Activated CD4-positive, alpha-beta T cell treated with anti-CD3 and anti-CD28 coated beads, Interleukin-2, Interleukin-4, amounts not matched to agents 100 ng/mL and 50 ng/mL, durations not matched to agents 16 hours and 8 hours (primary cell): ENCODE data around the gene GPC2.
"Not testable (repeated sequence)": the region's sequence is repeated elsewhere in the genome, so short reads cannot be mapped to it uniquely, and the experiment has no call there.

Experiments
- DNase-seq: peaks from one replicate; pipeline ENCODE4 v3.0.0-alpha.2; 2020; ENCODE audit warnings: low spot score

GPC2 gene

DNA sequence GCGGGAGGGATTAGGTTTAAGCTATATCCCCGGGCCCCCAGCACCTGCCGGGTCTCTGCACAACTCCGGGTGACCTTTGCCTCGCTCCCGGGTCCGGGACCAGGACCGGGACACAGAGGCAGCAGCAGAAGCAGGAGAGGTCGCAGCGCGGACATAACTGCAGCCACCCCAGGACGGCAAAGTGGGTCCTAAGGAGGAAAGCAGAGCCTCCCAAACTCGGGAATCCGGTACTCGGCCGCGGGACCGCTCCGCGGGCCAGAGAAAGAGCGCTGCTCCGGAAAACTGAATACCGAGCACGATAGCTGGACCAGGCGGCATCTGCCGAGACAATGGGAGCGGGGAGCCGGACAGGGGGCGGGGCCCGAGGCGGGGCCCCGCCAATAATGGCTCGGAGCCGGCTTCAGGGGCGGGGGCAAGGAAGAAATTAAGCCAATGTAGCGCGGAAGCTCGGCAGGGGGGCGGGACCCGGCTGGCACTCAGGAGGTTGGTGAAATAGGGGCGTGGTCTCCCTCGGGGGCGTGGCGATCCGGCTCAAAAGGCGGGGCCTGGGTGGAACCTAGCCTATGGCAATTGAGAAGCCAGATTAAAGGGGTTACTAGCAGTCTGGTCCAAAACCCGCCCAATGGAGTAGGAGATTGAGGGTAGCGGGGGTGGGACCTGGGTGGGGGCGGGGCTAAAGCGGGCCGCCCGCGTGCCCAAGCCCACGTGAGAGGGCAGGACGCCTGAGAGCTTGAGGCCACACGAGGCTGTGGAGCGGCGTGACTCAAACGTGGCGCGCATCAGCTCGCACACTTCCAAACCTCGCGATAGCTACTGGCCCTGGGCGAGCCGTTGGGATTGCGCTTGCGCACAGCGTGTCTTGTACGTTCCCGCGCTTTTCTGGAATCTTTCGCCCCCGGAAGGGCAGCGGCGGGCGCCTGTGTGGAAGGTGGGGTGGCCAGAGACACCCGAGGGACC, at the start of gene GPC2, which contains the start of gene STAG3:
Gene GPC2, minus strand, starts transcription at position 337 of the 957 bp plus-strand sequence. Its CDS starts 182 bp downstream, at position 155.
Gene STAG3, plus strand, starts transcription at position 874 of the 957 bp plus-strand sequence. CDS start 2,639 bp downstream, outside the sequence.
- peak; percentile 97 for DNase-seq

GRCh38 chr7:100224891-100225290, 47.7 kb upstream of the GPC2 start:
- DNase-seq, result not testable (repeated sequence)

- not testable (repeated sequence) for DNase-seq
Measured at GRCh38 chr7:100223376-100223927, 46.3 kb upstream of the GPC2 start.

GRCh38 chr7:100222445-100223132, 45.4 kb upstream of the GPC2 start:
- DNase-seq, result no peak

- no peak for DNase-seq
Measured at GRCh38 chr7:100221767-100222444, 44.7 kb upstream of the GPC2 start.

GRCh38 chr7:100221231-100221718, 44.1 kb upstream of the GPC2 start:
- peak; percentile 85 for DNase-seq

DNA sequence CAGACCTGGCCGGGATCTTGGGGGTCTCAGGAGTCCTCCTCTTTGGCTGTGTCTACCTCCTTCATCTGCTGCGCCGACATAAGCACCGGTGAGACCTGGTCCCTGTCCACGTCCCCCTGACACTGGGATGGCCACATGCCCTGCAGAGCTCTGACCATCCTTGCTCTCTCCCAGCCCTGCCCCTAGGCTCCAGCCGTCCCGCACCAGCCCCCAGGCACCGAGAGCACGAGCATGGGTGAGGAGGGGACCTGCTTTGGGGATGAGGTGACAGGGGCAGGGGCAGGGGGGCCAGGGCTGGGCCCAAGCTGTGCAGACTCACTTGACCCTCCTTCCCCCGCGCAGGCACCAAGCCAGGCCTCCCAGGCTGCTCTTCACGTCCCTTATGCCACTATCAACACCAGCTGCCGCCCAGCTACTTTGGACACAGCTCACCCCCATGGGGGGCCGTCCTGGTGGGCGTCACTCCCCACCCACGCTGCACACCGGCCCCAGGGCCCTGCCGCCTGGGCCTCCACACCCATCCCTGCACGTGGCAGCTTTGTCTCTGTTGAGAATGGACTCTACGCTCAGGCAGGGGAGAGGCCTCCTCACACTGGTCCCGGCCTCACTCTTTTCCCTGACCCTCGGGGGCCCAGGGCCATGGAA, 43.5 kb upstream of the GPC2 start:
- no peak for DNase-seq

DNA sequence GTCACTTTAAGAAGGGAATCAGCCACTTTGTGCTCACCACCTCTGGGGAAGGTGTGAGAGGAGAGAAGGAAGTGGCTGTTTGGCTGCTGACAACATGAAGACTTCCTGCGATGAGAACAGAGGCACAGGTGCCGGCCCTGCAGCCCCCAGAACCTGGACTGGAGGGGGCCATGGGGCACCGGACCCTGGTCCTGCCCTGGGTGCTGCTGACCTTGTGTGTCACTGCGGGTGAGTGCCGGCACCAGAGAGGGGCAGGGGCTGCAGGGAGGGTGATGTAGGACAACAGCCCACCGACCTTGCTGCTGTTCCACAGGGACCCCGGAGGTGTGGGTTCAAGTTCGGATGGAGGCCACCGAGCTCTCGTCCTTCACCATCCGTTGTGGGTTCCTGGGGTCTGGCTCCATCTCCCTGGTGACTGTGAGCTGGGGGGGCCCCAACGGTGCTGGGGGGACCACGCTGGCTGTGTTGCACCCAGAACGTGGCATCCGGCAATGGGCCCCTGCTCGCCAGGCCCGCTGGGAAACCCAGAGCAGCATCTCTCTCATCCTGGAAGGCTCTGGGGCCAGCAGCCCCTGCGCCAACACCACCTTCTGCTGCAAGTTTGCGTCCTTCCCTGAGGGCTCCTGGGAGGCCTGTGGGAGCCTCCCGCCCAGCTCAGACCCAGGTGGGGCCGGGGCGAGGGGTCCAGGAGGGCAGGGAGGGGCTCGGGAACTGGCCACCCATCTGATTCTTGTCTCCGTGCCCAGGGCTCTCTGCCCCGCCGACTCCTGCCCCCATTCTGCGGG, 42.8 kb upstream of the GPC2 start, which contains the start of gene PVRIG:
Gene PVRIG, plus strand, starts transcription at position 149 of the 785 bp plus-strand sequence. Its CDS starts 22 bp downstream, at position 171.
- peak; percentile 41 for DNase-seq

- peak; percentile 30 for DNase-seq
Measured at GRCh38 chr7:100219271-100219737, 42.1 kb upstream of the GPC2 start.

GRCh38 chr7:100217934-100218333, 40.8 kb upstream of the GPC2 start:
- DNase-seq, result peak; percentile 89

DNA sequence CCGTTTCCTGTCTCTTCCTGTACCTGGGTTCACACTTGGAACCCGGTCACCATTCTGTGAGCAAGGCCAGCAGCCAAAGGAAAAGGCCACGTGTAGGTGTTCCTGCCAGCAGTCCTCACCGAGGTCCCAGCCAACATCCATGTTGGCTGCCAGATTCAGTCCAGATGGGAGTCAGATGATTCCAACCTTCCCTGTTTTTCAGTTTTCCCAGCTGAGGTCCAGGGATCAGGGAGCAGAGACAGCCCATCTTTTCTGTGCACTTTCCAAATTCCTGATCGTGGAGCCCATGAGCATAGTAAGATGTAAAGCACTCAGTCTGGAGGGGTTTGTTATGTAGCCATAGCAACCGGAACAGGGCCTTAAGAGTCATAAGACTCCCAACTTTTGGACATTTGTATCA, 38.7 kb upstream of the GPC2 start:
- DNase-seq, result no peak

DNA sequence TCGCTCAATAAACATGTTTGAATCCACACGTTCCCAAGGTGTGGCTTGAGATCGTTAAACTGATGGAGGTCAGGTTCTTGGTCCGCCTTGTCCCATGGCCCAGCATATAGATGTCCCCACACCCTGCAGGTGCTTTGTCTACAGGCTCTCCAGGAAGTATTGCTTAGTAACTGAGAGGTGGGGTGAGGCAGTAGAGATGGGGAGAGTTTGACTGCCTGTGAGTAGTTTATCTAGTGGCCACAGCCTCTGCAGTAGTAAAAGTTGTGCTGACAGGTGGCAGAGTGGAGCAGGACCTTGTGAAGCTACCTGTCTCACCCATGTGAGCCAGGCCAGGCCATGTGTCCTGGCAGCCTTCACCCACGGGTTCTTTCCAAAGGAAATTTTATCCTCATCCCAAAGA, 37.2 kb upstream of the GPC2 start:
- not testable (repeated sequence) for DNase-seq

GRCh38 chr7:100213672-100214071, 36.5 kb upstream of the GPC2 start:
- no peak for DNase-seq

GRCh38 chr7:100212631-100213286, 35.6 kb upstream of the GPC2 start:
- no peak for DNase-seq

GRCh38 chr7:100211342-100211780, 34.2 kb upstream of the GPC2 start:
- DNase-seq, result peak; percentile 46

DNA sequence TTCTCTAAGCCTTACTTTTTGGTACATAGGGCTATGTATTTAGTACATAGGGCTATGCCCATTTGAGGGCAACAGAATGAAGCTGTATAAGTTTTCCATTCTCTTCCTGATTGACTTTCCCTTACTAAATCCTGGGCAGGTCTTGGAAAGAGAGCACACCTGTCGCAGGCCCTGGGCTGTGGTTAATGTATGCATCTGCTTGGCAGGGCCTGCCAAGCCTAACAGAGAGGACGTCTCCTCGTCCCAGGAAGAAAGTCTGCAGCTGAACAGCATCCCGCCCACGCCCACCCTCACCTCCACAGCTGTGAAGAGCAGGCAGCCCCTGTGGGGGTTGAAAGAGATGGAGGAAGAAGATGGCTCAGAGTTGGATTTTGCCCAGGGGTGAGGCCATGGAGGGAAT, 33.6 kb upstream of the GPC2 start:
- no peak for DNase-seq

DNA sequence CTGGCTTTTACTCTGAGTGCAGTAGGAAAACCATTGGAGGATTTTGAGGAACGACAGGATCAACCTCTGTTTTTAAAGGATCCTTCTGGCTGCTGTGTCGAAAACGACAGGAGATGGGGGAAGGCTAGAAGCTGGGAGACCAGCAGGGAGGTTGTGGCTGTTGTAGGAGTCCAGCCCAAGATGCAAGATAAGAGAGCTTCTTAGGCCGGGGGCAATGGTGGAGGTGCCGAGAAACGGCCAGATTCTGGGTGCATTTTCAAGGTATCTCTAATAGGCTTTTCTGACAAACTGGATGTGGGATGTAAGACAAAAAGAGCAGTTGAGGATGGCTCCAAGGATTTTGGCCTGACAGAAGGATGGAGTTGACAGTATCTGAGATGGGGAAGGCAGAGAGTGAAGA, 32.3 kb upstream of the GPC2 start:
- no peak for DNase-seq

- DNase-seq, result peak; percentile 91
Measured at GRCh38 chr7:100208911-100209408, 31.8 kb upstream of the GPC2 start.

GRCh38 chr7:100204454-100204853, 27.3 kb upstream of the GPC2 start:
- no peak for DNase-seq
